Neural cell (in vitro differentiated cells): Measurements from ENCODE around the gene ORMDL1. TPM values are rescaled to one million over a fixed set of nuclear protein-coding genes. Genes with fewer than 3 reads are reported as not detected.

Experiments used
- H2AFZ ChIP-seq: fragments of 200-600, 300-800 bp; sonication (generic), shearing (Covaris generic); 2 replicates; pipeline ENCODE4 v1.6.0; 2014; ENCODE audit warnings: low read depth, mild to moderate bottlenecking, antibody characterized with exemption, low read length, moderate library complexity
- H3F3A ChIP-seq: fragments of 200-600 bp; shearing (Covaris generic); 2 replicates; pipeline ENCODE4 v1.6.1; 2016; ENCODE audit warnings: mild to moderate bottlenecking, moderate library complexity, mixed read lengths, antibody characterized with exemption, low read length; ENCODE audit not compliant: insufficient read depth, poor library complexity, severe bottlenecking
- H3K27ac ChIP-seq: fragments of 200-600, 300-800 bp; sonication (generic), shearing (Covaris generic); 2 replicates; pipeline ENCODE4 v1.5.1; 2014; ENCODE audit warnings: mild to moderate bottlenecking, low read length, moderate library complexity
- H3K27me3 ChIP-seq: fragments of 300-800, 200-600 bp; sonication (generic), shearing (Covaris generic); 2 replicates; pipeline ENCODE4 v1.6.0; 2014; ENCODE audit warnings: mild to moderate bottlenecking, low read depth, low read length, moderate library complexity; ENCODE audit not compliant: insufficient read depth
- H3K36me3 ChIP-seq: fragments of 300-800, 200-600 bp; sonication (generic), shearing (Covaris generic); 2 replicates; pipeline ENCODE4 v1.5.1; 2014; ENCODE audit warnings: mild to moderate bottlenecking, antibody characterized with exemption, low read length, moderate library complexity; ENCODE audit not compliant: insufficient read depth
- H3K4me2 ChIP-seq: fragments of 300-800, 200-600 bp; sonication (generic), shearing (Covaris generic); 2 replicates; pipeline ENCODE4 v1.6.0; 2014; ENCODE audit warnings: mild to moderate bottlenecking, low read length
- H3K4me3 ChIP-seq: fragments of 300-800, 200-600 bp; sonication (generic), shearing (Covaris generic); 2 replicates; pipeline ENCODE4 v1.5.1; 2014; ENCODE audit warnings: mild to moderate bottlenecking, low read length, moderate library complexity
- H3K79me2 ChIP-seq: fragments of 200-600 bp; shearing (Covaris generic); replicated peaks from 2 replicates; pipeline ENCODE4 v1.6.0; 2014; ENCODE audit warnings: mild to moderate bottlenecking, low read length, moderate library complexity; ENCODE audit not compliant: insufficient read depth
- H3K9ac ChIP-seq: fragments of 300-800, 200-600 bp; sonication (generic), shearing (Covaris generic); 2 replicates; pipeline ENCODE4 v1.6.1; 2016; ENCODE audit warnings: mild to moderate bottlenecking, low read length, mixed read lengths
- H3K9me2 ChIP-seq: fragments of 200-600 bp; shearing (Covaris generic); 2 replicates; pipeline ENCODE4 v1.6.1; 2016; ENCODE audit warnings: mild to moderate bottlenecking, low read length, mixed read lengths; ENCODE audit not compliant: insufficient read depth
- H3K9me3 ChIP-seq: fragments of 200-600, 300-800 bp; sonication (generic), shearing (Covaris generic); 2 replicates; pipeline ENCODE4 v1.6.1; 2016; ENCODE audit warnings: mild to moderate bottlenecking, mixed run types, low read length, moderate library complexity, mixed read lengths
- H4K20me1 ChIP-seq: fragments of 200-600 bp; shearing (Covaris generic); 2 replicates; pipeline ENCODE4 v1.6.1; 2016; ENCODE audit warnings: mild to moderate bottlenecking, mixed run types; ENCODE audit not compliant: insufficient read depth
- CTCF ChIP-seq: fragments of 450-650 bp; IDR thresholded peaks from 2 replicates; pipeline ENCODE4 v1.5.1; 2014; ENCODE audit warnings: antibody characterized with exemption, mild to moderate bottlenecking, moderate library complexity; ENCODE audit not compliant: poor library complexity, severe bottlenecking
- EP300 ChIP-seq: fragments of 450-650 bp; conservative IDR thresholded peaks from 2 replicates; pipeline ENCODE4 v1.6.1; 2014; ENCODE audit warnings: antibody characterized with exemption, mild to moderate bottlenecking, moderate library complexity; ENCODE audit not compliant: poor library complexity, severe bottlenecking
- EZH2 ChIP-seq: fragments of 200-600, 300-800 bp; shearing (Covaris generic), sonication (generic); IDR thresholded peaks from 2 replicates; pipeline ENCODE4 v1.6.1; 2014; ENCODE audit warnings: antibody characterized with exemption, low read length, borderline replicate concordance, mild to moderate bottlenecking; ENCODE audit not compliant: insufficient read depth, poor library complexity, severe bottlenecking
- MXI1 ChIP-seq: fragments of 450-650 bp; conservative IDR thresholded peaks from 2 replicates; pipeline ENCODE4 v1.6.1; 2014; ENCODE audit warnings: antibody characterized with exemption, mild to moderate bottlenecking; ENCODE audit not compliant: poor library complexity, severe bottlenecking
- POLR2AphosphoS5 ChIP-seq: IDR thresholded peaks from 2 replicates; pipeline ENCODE4 v1.6.1; 2012
- RAD21 ChIP-seq: fragments of 450-650 bp; conservative IDR thresholded peaks from 2 replicates; pipeline ENCODE4 v1.6.1; 2014; ENCODE audit warnings: antibody characterized with exemption, mild to moderate bottlenecking, moderate library complexity
- REST ChIP-seq: IDR thresholded peaks from 2 replicates; pipeline ENCODE4 v1.6.1; 2012; ENCODE audit warnings: borderline replicate concordance
- SMC3 ChIP-seq: fragments of 450-650 bp; conservative IDR thresholded peaks from 2 replicates; pipeline ENCODE4 v1.6.1; 2014; ENCODE audit warnings: antibody characterized with exemption, mild to moderate bottlenecking, moderate library complexity; ENCODE audit not compliant: poor library complexity
- TAF1 ChIP-seq: IDR thresholded peaks from 2 replicates; pipeline ENCODE4 v1.6.1; 2012; ENCODE audit warnings: low read depth
- polyA plus RNA-seq: library from polyadenylated mRNA; depleted of rRNA; stranded (reverse); fragments of >200 nt; gene quantifications from 2 replicates; pipeline ENCODE4 v1.2.3, GENCODE V29; 2014

ORMDL1 gene
- polyA plus RNA-seq, 1 donor from 2014 or later, result 351 TPM

- no peak for TF ChIP-seq REST
- TF ChIP-seq RAD21, result no peak
- no peak for TF ChIP-seq TAF1
- no peak for TF ChIP-seq EZH2
- no peak for TF ChIP-seq SMC3
- no peak for TF ChIP-seq MXI1
- no peak for TF ChIP-seq EP300
- no peak for TF ChIP-seq CTCF
- no peak for TF ChIP-seq POLR2AphosphoS5
- Histone ChIP-seq H4K20me1 (no peaks in the 10 kb centered on the region), H2AFZ (no peak overlapping the region), H3K9ac (no peak overlapping the region), H3K4me2 (no peak overlapping the region), H3K79me2 (peaks cover 6% of the 10 kb centered on the region), H3K36me3 (peaks cover 5% of the 10 kb centered on the region), H3F3A (no peaks in the 10 kb centered on the region), H3K4me3 (no peak overlapping the region), H3K9me2 (no peaks in the 10 kb centered on the region), H3K9me3 (no peaks in the 10 kb centered on the region), H3K27ac (no peak overlapping the region), H3K27me3 (no peaks in the 10 kb centered on the region)
Observed at GRCh38 chr2:189797902-189798301, 13.8 kb upstream of the ORMDL1 start.

DNA sequence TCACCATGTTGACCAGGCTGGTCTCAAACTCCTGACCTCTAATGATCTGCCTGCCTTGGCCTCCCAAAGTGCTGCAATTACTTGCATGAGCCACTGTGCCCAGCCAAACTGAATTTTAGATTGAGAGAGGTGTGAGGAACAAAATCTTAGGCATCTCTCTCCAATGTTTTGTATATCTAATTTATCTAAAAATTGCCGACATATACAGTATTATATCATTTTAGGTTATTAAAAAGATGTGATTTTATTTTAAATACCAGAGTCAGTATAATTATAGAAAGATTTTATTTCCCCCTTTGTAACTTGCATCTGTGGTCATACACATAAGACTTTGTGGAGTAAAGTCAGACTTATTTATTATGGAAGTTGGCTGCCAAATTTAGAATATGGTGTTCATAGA, 10.2 kb upstream of the ORMDL1 start:
- Histone ChIP-seq H2AFZ (no peak overlapping the region), H4K20me1 (no peaks in the 10 kb centered on the region), H3K9ac (no peak overlapping the region), H3K9me3 (no peaks in the 10 kb centered on the region), H3K27me3 (no peaks in the 10 kb centered on the region), H3K79me2 (peaks cover 13% of the 10 kb centered on the region), H3K36me3 (peaks cover 3% of the 10 kb centered on the region), H3K4me3 (no peak overlapping the region), H3K9me2 (no peaks in the 10 kb centered on the region), H3K4me2 (no peak overlapping the region), H3K27ac (no peak overlapping the region), H3F3A (no peaks in the 10 kb centered on the region)
- TF ChIP-seq EZH2, result no peak
- no peak for TF ChIP-seq EP300
- no peak for TF ChIP-seq MXI1
- TF ChIP-seq POLR2AphosphoS5, result no peak
- no peak for TF ChIP-seq TAF1
